Activated naive CD4-positive, alpha-beta T cell treated with Interleukin-2 at 50 U/mL for 16 hours (primary cell): Measurements from ENCODE around the gene TALDO1.
"Not testable (repeated sequence)": the region's sequence is repeated elsewhere in the genome, so short reads cannot be mapped to it uniquely, and the experiment has no call there.

Experiments
- DNase-seq: peaks from one replicate; pipeline ENCODE4 v3.0.0-alpha.2; 2020

TALDO1 gene

GRCh38 chr11:719214-720016 is 27.8 kb upstream of the TALDO1 start:
- DNase-seq: no peak

- DNase-seq: no peak
These were observed 27.1 kb upstream of the TALDO1 start for GRCh38 chr11:720017-720641.

DNA sequence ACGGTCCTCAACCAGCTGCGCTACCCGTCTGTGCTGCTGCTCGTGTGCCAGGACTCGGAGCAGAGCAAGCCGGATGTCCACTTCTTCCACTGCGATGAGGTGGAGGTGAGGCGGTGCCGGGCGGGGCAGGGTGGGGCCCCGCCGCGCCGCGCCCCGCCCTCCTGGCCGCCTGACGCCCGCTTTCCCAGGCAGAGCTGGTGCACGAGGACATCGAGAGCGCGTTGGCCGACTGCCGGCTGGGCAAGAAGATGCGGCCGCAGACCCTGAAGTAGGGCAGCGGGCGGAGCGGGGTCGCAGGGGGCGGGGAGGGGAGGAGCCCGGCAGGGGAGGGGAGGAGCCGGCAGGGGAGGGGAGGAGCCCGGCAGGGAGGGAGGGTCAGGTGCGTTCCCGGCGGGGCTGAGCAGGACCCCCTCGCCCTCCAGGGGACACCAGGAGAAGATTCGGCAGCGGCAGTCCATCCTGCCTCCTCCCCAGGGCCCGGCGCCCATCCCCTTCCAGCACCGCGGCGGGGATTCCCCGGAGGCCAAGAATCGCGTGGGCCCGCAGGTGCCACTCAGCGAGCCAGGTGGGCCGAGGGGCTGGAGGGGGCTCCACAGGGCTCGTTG is 26.5 kb upstream of the TALDO1 start:
- DNase-seq: peak; percentile 49

DNA sequence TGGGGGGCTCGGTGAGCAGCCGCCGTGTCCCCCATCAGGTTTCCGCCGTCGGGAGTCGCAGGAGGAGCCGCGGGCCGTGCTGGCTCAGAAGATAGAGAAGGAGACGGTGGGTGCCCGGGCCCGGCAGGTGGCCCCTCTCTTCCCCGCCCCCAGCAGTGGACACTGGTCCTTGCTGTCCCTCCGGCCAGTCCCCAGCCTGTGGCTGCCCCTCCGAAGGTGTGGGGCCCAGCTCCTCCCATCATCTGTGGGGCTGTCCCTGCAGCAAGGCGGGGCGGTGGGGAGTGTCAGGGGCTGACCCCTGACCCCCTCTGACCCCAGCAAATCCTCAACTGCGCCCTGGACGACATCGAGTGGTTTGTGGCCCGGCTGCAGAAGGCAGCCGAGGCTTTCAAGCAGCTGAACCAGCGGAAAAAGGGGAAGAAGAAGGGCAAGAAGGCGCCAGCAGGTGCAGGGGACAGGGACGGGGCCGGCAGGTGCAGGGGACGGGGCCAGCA is 26.0 kb upstream of the TALDO1 start:
- DNase-seq: no peak

DNA sequence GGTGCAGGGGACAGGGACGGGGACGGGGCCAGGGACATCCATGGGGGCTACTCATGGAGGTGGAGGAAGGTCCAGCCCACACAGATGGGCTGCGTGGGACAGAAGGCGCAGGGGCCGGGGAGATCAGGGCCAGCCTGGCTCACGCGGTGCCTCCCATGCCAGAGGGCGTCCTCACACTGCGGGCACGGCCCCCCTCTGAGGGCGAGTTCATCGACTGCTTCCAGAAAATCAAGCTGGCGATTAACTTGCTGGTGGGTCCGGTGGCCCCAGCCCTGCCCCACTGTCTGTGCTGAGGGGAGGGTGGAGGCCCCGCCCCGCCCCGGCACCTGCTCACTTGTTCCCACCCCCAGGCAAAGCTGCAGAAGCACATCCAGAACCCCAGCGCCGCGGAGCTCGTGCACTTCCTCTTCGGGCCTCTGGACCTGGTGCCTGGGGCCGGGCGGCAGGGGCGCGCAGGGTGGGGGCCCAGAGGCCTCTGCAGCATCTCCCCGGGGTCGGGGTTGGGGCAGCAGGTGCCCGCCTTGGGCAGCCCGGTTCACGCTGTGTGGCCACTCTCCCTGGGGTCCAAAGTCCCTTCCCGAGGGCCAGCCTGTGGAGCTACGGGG is 25.4 kb upstream of the TALDO1 start:
- DNase-seq: peak; percentile 58

DNA sequence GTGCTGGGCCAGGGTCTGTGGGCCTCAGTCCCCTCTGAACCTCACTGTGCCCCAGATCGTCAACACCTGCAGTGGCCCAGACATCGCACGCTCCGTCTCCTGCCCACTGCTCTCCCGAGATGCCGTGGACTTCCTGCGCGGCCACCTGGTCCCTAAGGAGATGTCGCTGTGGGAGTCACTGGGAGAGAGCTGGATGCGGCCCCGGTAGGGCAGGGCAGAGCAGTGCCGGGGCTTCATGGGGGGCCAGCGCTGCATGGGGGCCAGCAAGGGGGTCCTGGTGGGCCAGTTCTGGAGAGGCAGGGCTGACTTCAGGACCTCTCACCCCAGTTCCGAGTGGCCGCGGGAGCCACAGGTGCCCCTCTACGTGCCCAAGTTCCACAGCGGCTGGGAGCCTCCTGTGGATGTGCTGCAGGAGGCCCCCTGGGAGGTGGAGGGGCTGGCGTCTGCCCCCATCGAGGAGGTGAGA is 24.9 kb upstream of the TALDO1 start:
- no peak for DNase-seq

- peak; percentile 40 for DNase-seq
These were observed 24.0 kb upstream of the TALDO1 start for GRCh38 chr11:723120-723883.

GRCh38 chr11:724049-724777 is 23.1 kb upstream of the TALDO1 start:
- DNase-seq: peak; percentile 29

GRCh38 chr11:724778-725386 is 22.4 kb upstream of the TALDO1 start:
- DNase-seq: no peak

- no peak for DNase-seq
These were observed 21.6 kb upstream of the TALDO1 start for GRCh38 chr11:725624-726202.

DNA sequence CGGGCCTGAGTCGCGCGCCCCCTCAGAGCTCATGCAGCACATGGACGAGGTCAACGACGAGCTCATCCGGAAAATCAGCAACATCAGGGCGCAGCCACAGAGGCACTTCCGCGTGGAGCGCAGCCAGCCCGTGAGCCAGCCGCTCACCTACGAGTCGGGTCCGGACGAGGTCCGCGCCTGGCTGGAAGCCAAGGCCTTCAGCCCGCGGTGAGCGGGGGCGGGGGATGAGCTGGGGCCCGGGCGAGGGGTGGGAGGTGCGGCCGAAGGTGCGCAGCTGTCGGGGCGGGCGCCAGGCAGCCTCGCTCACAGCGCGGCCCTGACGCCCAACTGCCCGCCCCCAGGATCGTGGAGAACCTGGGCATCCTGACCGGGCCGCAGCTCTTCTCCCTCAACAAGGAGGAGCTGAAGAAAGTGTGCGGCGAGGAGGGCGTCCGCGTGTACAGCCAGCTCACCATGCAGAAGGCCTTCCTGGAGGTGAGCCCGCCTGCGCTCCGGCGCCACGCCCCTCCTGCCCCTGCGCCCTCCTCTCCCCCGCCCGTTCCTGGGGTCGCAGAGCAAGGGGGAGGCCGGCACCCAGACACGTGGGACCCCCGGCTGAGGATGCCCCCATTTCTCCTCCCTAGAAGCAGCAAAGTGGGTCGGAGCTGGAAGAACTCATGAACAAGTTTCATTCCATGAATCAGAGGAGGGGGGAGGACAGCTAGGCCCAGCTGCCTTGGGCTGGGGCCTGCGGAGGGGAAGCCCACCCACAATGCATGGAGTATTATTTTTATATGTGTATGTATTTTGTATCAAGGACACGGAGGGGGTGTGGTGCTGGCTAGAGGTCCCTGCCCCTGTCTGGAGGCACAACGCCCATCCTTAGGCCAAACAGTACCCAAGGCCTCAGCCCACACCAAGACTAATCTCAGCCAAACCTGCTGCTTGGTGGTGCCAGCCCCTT is 20.7 kb upstream of the TALDO1 start:
- DNase-seq: peak; percentile 56

GRCh38 chr11:727281-727701 is 20.0 kb upstream of the TALDO1 start:
- DNase-seq: no peak

- DNase-seq: peak; percentile 84
These were observed 19.2 kb upstream of the TALDO1 start for GRCh38 chr11:727859-728748.

- DNase-seq: no peak
These were observed 18.3 kb upstream of the TALDO1 start for GRCh38 chr11:728901-729491.

DNA sequence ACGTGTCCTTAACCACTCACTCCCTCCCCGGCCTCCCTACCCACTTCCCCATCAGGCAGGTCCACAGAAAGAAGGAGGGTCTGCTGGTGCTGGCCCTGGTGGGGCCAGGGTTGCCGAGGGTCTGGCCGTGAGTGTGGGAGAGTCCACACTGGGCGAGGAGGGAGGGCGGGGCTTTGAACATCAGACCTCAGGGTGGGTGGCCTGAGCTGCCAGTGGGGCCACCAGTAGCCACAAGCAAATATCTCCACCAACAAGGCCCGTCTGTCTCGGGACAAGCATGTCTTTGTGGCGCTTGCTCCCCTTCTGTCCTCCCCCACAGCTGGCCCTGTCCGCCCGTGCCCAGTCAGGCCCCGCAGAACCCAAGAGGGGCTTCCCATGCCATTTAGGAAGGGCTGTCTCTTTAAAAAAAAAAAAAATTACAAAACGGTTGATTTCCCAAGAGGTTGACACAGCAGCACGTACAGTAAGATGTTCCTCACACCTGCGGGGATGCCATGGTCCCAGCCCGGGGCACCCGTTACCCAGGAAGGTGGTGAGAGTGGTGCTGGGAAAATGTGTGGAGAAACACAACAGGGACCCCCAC is 17.7 kb upstream of the TALDO1 start:
- DNase-seq: no peak

DNA sequence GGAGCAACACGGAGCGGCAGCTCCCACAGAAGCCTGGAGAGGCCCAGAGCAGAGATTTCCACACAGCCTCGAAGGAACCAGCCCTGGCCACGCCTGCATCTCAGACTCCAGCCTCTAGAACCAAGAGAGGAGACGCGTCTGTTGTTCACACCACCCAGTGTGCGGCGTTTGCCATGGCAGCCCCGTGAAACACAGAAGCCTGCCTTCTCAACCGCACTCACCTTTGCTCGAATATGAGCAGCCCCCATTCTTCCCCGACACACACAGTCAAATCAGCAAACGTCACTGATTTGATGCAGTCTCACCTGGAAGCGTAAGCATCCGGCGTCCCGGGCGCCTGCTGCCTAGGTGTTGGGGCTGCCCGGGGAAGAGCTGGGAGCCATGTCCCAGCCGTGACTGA is 14.2 kb upstream of the TALDO1 start:
- no peak for DNase-seq

DNA sequence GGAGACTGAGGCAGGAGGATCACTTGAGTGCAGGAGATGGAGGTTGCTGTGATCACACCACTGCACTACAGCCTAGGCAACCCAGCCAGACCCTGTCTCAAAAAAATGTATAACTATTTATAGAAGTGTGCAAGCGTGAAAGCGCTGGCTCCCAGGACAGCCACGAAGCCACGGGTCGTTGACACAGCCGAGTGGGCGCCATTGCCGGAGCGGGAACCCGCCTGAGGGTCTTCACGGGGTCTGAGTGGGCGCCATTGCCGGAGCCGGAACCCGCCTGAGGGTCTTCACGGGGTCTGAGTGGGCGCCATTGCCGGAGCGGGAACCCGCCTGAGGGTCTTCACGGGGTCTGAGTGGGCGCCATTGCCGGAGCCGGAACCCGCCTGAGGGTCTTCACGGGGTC is 12.7 kb upstream of the TALDO1 start:
- DNase-seq: not testable (repeated sequence)

DNA sequence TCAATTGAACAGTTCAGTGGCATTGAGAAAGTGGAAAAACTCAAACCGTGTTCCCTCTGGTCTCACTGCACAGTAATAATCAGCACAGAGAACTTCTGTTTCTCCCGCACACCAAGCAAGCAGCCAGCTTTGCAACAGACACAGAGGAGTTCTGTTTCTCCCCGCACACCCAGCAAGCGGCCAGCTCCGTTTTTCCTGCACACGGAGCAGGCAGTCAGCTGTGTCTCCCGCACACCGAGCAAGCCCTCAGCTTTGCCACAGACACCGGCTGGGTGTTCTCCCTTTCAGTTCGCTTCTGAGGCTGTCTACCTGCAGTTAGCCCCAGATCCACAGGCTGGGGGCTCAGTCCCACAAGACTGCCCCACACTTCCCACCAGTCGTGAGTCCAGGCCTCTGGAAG is 9.9 kb upstream of the TALDO1 start:
- DNase-seq: no peak
